ENCODE data around the gene MDM4. TPM values are rescaled to one million over a fixed set of nuclear protein-coding genes. Genes with fewer than 3 reads are reported as not detected.

MDM4 gene
- total RNA-seq, 1 experiment from 2014 or later, result 56.5 TPM

DNA sequence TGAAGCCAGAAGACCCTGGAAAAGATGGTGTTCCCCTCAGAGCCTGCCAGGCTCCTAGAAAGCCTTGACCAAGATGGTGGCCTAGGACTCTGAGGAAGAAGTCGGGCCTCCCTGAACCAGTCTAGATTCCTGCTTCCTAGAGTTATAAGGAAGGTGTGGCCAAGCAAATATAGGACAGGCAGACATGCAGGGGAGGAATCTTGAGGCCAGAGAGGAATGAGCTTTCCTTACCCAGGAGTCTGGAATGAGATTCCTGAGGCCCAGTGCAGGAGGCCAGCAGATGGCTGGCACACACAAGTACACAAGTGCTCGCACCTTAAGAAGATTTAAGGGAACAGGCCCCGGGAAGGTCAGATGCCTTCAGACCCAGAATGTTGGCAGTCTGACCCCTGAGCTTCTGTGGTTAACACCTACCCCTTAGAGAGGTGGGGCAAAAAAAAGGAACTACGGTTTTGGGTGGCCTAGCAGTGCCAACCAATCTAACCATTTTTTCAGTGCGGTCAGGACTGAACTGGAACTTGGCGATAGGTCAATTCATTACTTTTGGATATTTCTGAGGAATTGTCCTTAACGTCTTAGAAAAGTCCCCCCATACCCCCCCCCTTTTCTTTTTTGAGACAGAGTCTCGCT lies 73.3 kb downstream of the MDM4 start:
- no peaks in the 10 kb centered on the region for H3K9me3 Mint-ChIP-seq (ENCODE audit: unreplicated experiment)
- DNase-seq, result no peak
- TF ChIP-seq, protein P1, sequence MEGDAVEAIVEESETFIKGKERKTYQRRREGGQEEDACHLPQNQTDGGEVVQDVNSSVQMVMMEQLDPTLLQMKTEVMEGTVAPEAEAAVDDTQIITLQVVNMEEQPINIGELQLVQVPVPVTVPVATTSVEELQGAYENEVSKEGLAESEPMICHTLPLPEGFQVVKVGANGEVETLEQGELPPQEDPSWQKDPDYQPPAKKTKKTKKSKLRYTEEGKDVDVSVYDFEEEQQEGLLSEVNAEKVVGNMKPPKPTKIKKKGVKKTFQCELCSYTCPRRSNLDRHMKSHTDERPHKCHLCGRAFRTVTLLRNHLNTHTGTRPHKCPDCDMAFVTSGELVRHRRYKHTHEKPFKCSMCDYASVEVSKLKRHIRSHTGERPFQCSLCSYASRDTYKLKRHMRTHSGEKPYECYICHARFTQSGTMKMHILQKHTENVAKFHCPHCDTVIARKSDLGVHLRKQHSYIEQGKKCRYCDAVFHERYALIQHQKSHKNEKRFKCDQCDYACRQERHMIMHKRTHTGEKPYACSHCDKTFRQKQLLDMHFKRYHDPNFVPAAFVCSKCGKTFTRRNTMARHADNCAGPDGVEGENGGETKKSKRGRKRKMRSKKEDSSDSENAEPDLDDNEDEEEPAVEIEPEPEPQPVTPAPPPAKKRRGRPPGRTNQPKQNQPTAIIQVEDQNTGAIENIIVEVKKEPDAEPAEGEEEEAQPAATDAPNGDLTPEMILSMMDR (IDR thresholded peaks at IDR 0.05; ENCODE audit: insufficient read depth in 1 of 2, low read depth in 1 of 2, low read length in 1 of 2, severe bottlenecking in 1 of 2, unreplicated experiment in 1 of 2), result no peak
- POLR2A ChIA-PET, result no interaction called here
- Histone ChIP-seq H3K27me3 (replicated peaks; ENCODE audit: control insufficient read depth, insufficient read depth, low read length) (no peaks in the 10 kb centered on the region), H3K9me3 (no peaks in the 10 kb centered on the region), H3K4me1 (peaks cover 14% of the 10 kb centered on the region), H3K36me3 (ENCODE audit: control insufficient read depth, insufficient read depth, low read length) (no peaks in the 10 kb centered on the region), H3K4me3 (ENCODE audit: low read depth, low read length) (no peak overlapping the region)
- H3K27me3 Mint-ChIP-seq (ENCODE audit: insufficient read depth, unreplicated experiment), result no peaks in the 10 kb centered on the region
- H3K36me3 Mint-ChIP-seq (ENCODE audit: insufficient read depth, unreplicated experiment), result no peaks in the 10 kb centered on the region
- intact Hi-C loops (cut with micrococcal nuclease; ENCODE audit: unreplicated experiment), result no loop called here
- H3K4me3 Mint-ChIP-seq (ENCODE audit: unreplicated experiment), result no peak overlapping the region
- no peak overlapping the region for H3K27ac Mint-ChIP-seq (ENCODE audit: unreplicated experiment)
- no TSS peak for BruUV-seq (replicated peaks)
- CTCF ChIA-PET, result no interaction called here
- H3K4me1 Mint-ChIP-seq (ENCODE audit: low read depth, unreplicated experiment), result peaks cover 15% of the 10 kb centered on the region

DNA sequence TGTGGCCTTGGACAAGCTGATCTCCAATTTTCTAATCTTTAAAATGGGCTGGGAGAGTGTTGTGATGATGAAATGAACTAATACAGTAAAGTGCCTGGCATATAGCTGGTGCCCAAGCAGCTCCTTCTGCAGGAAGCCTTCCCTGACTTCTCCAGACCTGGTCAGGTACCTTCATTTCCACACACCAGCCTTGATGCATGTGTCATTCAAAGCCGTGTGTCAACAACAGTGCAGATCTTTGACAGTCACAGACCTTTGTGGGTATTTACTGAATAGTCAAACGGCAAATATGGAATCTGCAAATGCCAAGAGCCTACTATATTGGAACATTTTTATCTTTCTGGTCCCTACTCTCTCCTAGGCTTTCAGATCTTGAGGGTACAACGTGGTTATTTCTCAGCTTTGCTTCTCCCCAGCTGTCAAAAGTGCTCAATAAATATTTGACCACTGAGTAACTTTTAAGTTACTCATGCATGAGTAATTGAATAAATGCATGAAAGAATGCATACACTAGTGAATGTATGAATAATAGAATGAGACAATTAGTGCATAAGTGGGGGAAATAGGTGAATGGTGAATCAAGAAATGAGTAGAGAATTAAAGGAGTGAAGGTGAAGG lies 75.4 kb downstream of the MDM4 start:
- POLR2A ChIA-PET, result no interaction called here

DNA sequence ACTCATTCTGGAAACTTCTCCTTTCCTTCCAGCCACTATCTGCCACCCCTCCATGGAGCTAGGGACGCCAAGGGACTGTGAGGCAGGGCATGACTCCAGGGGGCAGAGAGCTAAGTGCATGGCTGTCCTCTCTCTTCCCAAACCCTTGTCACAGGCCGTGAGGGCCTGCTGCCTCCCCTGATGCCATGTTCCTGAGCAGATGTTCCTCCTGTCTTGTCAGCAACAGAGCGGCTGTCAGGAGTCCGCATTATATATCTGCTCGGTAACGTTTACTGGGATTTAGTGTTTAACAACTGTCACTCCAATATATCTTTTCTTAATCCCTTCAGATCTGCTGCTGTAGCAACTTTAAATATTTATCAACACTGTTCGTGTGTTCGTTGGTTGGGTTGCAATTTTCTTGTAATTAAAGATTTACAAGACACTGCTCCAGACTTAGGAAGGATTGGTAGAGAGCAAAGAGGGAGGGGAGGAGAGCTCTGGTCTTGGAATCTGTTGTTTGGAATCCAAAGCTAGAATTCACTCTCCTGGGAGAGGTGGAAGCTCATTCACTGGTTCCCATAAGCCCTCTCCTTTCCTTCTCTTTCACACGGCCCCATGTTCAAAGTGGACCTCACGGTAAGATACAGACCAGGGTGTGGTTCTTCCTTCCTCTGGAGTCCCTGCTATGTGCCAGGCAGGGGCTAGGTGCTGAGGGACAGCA lies 76.2 kb downstream of the MDM4 start:
- Mint-ChIP-seq H3K9me3 (ENCODE audit: unreplicated experiment) (no peaks in the 10 kb centered on the region), H3K36me3 (ENCODE audit: insufficient read depth, unreplicated experiment) (no peaks in the 10 kb centered on the region), H3K4me3 (ENCODE audit: unreplicated experiment) (no peak overlapping the region), H3K27ac (ENCODE audit: unreplicated experiment) (no peak overlapping the region), H3K27me3 (ENCODE audit: insufficient read depth, unreplicated experiment) (no peaks in the 10 kb centered on the region), H3K4me1 (ENCODE audit: low read depth, unreplicated experiment) (peaks cover 15% of the 10 kb centered on the region)
- Histone ChIP-seq H3K9me3 (no peaks in the 10 kb centered on the region), H3K36me3 (ENCODE audit: control insufficient read depth, insufficient read depth, low read length) (no peaks in the 10 kb centered on the region), H3K4me1 (peaks cover 14% of the 10 kb centered on the region), H3K27me3 (replicated peaks; ENCODE audit: control insufficient read depth, insufficient read depth, low read length) (no peaks in the 10 kb centered on the region), H3K4me3 (ENCODE audit: low read depth, low read length) (no peak overlapping the region)
- TF ChIP-seq, protein P1 (IDR thresholded peaks at IDR 0.05; ENCODE audit: insufficient read depth in 1 of 2, low read depth in 1 of 2, low read length in 1 of 2, severe bottlenecking in 1 of 2, unreplicated experiment in 1 of 2), result no peak
- DNase-seq, result no peak
- ChIA-PET CTCF (interaction anchor here (0.6 to 1.7 kb wide), 3 partner anchors 27 to 334 kb away, joined by 3 to 5 read pairs (median 4); no protein-coding TSS in a partner anchor), POLR2A (no interaction called here)
- BruUV-seq (replicated peaks), result no TSS peak
- intact Hi-C loops (cut with micrococcal nuclease; ENCODE audit: unreplicated experiment), result no loop called here

More for the DNA sequence above, 75.4 kb downstream of the MDM4 start:
- H3K4me3 Mint-ChIP-seq (ENCODE audit: unreplicated experiment), result no peak overlapping the region
- no peaks in the 10 kb centered on the region for H3K36me3 Mint-ChIP-seq (ENCODE audit: insufficient read depth, unreplicated experiment)
- Histone ChIP-seq H3K4me1 (peaks cover 14% of the 10 kb centered on the region), H3K27me3 (replicated peaks; ENCODE audit: control insufficient read depth, insufficient read depth, low read length) (no peaks in the 10 kb centered on the region), H3K36me3 (ENCODE audit: control insufficient read depth, insufficient read depth, low read length) (no peaks in the 10 kb centered on the region), H3K4me3 (ENCODE audit: low read depth, low read length) (no peak overlapping the region), H3K9me3 (no peaks in the 10 kb centered on the region)
- intact Hi-C loops (cut with micrococcal nuclease; ENCODE audit: unreplicated experiment), result no loop called here
- CTCF ChIA-PET, result interaction anchor here (1.0 kb wide), 1 partner anchor 215 kb away, joined by 5 read pairs; no protein-coding TSS in a partner anchor
- TF ChIP-seq, protein P1 (IDR thresholded peaks at IDR 0.05; ENCODE audit: insufficient read depth in 1 of 2, low read depth in 1 of 2, low read length in 1 of 2, severe bottlenecking in 1 of 2, unreplicated experiment in 1 of 2), result no peak
- H3K27me3 Mint-ChIP-seq (ENCODE audit: insufficient read depth, unreplicated experiment), result no peaks in the 10 kb centered on the region
- no peak overlapping the region for H3K27ac Mint-ChIP-seq (ENCODE audit: unreplicated experiment)
- no peaks in the 10 kb centered on the region for H3K9me3 Mint-ChIP-seq (ENCODE audit: unreplicated experiment)
- peaks cover 15% of the 10 kb centered on the region for H3K4me1 Mint-ChIP-seq (ENCODE audit: low read depth, unreplicated experiment)
- DNase-seq, result no peak
- no TSS peak for BruUV-seq (replicated peaks)
